ENCODE results near the gene LCOR. TPM values are rescaled to one million over a fixed set of nuclear protein-coding genes. Genes with fewer than 3 reads are reported as not detected.

The LCOR gene
- total and polyA plus RNA-seq, 2 donors (not counting 1 experiment from before 2014, with no cell fraction given): 15.0 to 15.7 TPM

DNA sequence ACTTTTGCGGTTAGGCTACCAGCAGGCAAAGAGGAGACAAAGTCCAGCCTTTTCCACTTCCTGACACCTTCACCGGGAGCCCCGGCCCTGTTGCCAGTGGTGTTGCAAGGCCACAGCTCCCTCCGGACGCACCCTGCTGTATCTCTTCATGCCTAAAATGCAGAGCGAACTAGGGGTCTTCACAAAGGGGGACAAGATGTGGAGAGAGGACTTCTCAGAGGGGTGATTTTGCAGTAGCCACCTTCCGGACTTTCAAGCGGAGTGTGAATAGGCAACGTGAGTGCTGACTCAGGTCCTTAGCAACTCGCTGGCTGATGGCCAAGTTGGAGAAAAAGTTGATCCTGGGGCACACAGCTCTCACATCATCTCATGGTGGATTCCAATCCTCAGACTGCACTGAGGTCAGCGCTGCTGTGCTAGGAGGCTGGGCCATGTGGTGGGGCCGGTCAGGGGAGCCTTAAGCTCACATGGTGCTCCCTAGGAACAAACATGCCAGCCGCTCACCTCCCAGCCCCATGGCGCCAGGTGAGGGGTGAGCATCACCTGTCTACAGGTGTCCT, 166.3 kb downstream of the LCOR start:
- no peak for TF ChIP-seq EZH2 (IDR thresholded peaks at IDR 0.05; ENCODE audit: low read length, missing control alignments)
- TF ChIP-seq, protein P1, sequence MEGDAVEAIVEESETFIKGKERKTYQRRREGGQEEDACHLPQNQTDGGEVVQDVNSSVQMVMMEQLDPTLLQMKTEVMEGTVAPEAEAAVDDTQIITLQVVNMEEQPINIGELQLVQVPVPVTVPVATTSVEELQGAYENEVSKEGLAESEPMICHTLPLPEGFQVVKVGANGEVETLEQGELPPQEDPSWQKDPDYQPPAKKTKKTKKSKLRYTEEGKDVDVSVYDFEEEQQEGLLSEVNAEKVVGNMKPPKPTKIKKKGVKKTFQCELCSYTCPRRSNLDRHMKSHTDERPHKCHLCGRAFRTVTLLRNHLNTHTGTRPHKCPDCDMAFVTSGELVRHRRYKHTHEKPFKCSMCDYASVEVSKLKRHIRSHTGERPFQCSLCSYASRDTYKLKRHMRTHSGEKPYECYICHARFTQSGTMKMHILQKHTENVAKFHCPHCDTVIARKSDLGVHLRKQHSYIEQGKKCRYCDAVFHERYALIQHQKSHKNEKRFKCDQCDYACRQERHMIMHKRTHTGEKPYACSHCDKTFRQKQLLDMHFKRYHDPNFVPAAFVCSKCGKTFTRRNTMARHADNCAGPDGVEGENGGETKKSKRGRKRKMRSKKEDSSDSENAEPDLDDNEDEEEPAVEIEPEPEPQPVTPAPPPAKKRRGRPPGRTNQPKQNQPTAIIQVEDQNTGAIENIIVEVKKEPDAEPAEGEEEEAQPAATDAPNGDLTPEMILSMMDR (conservative IDR thresholded peaks at IDR 0.05 in 1 of 2, IDR thresholded peaks at IDR 0.05 in 1 of 2; ENCODE audit: low read depth in 1 of 2, low read length in 2 of 2): no peak
- no peaks in the 10 kb centered on the region for H3K79me2 ChIP-seq (ENCODE audit: control insufficient read depth, insufficient read depth, low read length)

DNA sequence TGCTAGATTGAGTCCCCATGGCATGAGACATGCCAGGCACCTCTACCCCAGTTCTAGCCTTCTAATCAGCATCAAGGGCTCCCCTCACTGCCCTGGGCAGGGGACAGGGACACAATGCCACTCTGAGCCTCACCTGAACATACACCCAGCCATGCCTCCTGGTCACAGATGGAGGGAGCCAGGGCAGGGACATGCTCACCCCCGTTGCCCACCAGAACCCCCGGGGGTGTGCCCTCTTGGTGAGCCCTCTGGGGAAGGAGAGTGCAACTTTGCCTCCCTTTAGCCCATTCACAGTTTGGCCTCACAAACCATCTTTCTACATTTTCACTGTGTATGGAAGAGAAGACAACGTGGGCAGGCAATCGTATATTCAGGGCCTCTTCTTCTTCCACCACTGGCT, 167.2 kb downstream of the LCOR start:
- no peaks in the 10 kb centered on the region for H3K27me3 ChIP-seq (ENCODE audit: control insufficient read depth, insufficient read depth, low read length)
- H3K4me3 ChIP-seq (replicated peaks in 1 of 4; ENCODE audit: control extremely low read depth in 1 of 4, insufficient read depth in 1 of 4, low read depth in 3 of 4, low read length in 4 of 4): no peak overlapping the region
- no peak overlapping the region for H3K27ac ChIP-seq (ENCODE audit: insufficient read depth, low read length)
- no peaks in the 10 kb centered on the region for H4K20me1 ChIP-seq (ENCODE audit: control insufficient read depth, extremely low read depth, insufficient read depth, low read length)
- no peaks in the 10 kb centered on the region for H3K79me2 ChIP-seq (ENCODE audit: control insufficient read depth, insufficient read depth, low read length)
- no peaks in the 10 kb centered on the region for H3K4me1 ChIP-seq (ENCODE audit: control insufficient read depth, extremely low read depth, insufficient read depth, low read length)
- no peak overlapping the region for H3K4me2 ChIP-seq (ENCODE audit: extremely low read depth, insufficient read depth, low read length)
- H3K9ac ChIP-seq (ENCODE audit: insufficient read depth, low read length): no peak overlapping the region
- no peak for DNase-seq (ENCODE audit: low read depth in 2 of 2)
- H3K9me3 ChIP-seq (ENCODE audit: control insufficient read depth, insufficient read depth, low read depth, low read length): no peaks in the 10 kb centered on the region
- TF ChIP-seq EZH2 (IDR thresholded peaks at IDR 0.05; ENCODE audit: low read length, missing control alignments): no peak
- TF ChIP-seq, protein P1 (conservative IDR thresholded peaks at IDR 0.05 in 1 of 2, IDR thresholded peaks at IDR 0.05 in 1 of 2; ENCODE audit: low read depth in 1 of 2, low read length in 2 of 2): no peak
- no peaks in the 10 kb centered on the region for H3K36me3 ChIP-seq (ENCODE audit: control insufficient read depth, insufficient read depth, low read length)
- H2AFZ ChIP-seq (ENCODE audit: low read length): no peak overlapping the region

More for the DNA sequence above, 166.3 kb downstream of the LCOR start:
- no peaks in the 10 kb centered on the region for H3K36me3 ChIP-seq (ENCODE audit: control insufficient read depth, insufficient read depth, low read length)
- peak; percentile 84 to 93 for DNase-seq (ENCODE audit: low read depth in 2 of 2)
- no peak overlapping the region for H3K4me3 ChIP-seq (replicated peaks in 1 of 4; ENCODE audit: control extremely low read depth in 1 of 4, insufficient read depth in 1 of 4, low read depth in 3 of 4, low read length in 4 of 4)
- H4K20me1 ChIP-seq (ENCODE audit: control insufficient read depth, extremely low read depth, insufficient read depth, low read length): no peaks in the 10 kb centered on the region
- no peaks in the 10 kb centered on the region for H3K9me3 ChIP-seq (ENCODE audit: control insufficient read depth, insufficient read depth, low read depth, low read length)
- no peaks in the 10 kb centered on the region for H3K27me3 ChIP-seq (ENCODE audit: control insufficient read depth, insufficient read depth, low read length)
- H3K27ac ChIP-seq (ENCODE audit: insufficient read depth, low read length): no peak overlapping the region
- H2AFZ ChIP-seq (ENCODE audit: low read length): no peak overlapping the region
- H3K4me1 ChIP-seq (ENCODE audit: control insufficient read depth, extremely low read depth, insufficient read depth, low read length): no peaks in the 10 kb centered on the region
- no peak overlapping the region for H3K4me2 ChIP-seq (ENCODE audit: extremely low read depth, insufficient read depth, low read length)
- H3K9ac ChIP-seq (ENCODE audit: insufficient read depth, low read length): no peak overlapping the region

DNA sequence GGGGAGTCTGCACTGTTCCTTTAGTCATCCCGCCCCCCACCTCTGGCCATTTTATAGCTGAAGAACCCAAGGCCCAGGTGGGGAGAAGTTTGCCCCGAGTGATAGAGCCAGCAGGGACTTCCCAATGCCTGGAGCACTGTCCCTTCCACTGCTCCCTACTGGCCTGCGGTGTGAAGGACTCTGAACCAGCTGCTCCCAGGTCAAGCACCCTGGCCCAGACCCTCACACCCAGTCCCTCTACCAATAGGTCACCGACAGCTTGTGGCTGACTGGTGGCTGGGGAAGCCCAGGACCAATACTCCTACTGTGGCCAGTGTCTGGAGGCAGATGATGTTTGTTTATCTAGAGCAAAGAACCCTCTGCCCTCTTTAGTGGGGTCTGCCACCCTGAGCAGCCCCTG, 167.9 kb downstream of the LCOR start:
- Histone ChIP-seq H2AFZ (ENCODE audit: low read length) (no peak overlapping the region), H3K79me2 (ENCODE audit: control insufficient read depth, insufficient read depth, low read length) (no peaks in the 10 kb centered on the region), H3K27me3 (ENCODE audit: control insufficient read depth, insufficient read depth, low read length) (no peaks in the 10 kb centered on the region), H3K4me1 (ENCODE audit: control insufficient read depth, extremely low read depth, insufficient read depth, low read length) (no peaks in the 10 kb centered on the region), H3K36me3 (ENCODE audit: control insufficient read depth, insufficient read depth, low read length) (no peaks in the 10 kb centered on the region), H4K20me1 (ENCODE audit: control insufficient read depth, extremely low read depth, insufficient read depth, low read length) (no peaks in the 10 kb centered on the region), H3K27ac (ENCODE audit: insufficient read depth, low read length) (no peak overlapping the region), H3K4me3 (replicated peaks in 1 of 4; ENCODE audit: control extremely low read depth in 1 of 4, insufficient read depth in 1 of 4, low read depth in 3 of 4, low read length in 4 of 4) (no peak overlapping the region), H3K9ac (ENCODE audit: insufficient read depth, low read length) (no peak overlapping the region), H3K4me2 (ENCODE audit: extremely low read depth, insufficient read depth, low read length) (no peak overlapping the region), H3K9me3 (ENCODE audit: control insufficient read depth, insufficient read depth, low read depth, low read length) (no peaks in the 10 kb centered on the region)
- no peak for DNase-seq (ENCODE audit: low read depth in 2 of 2)
- no peak for TF ChIP-seq EZH2 (IDR thresholded peaks at IDR 0.05; ENCODE audit: low read length, missing control alignments)

Data from fibroblast of lung (primary cell).